Astrocyte (in vitro differentiated cells and primary cell): ENCODE data around the gene SAMHD1.

Experiments used
- CTCF ChIP-seq: IDR thresholded peaks from 2 replicates; pipeline ENCODE4 v1.5.1; 2011; ENCODE audit warnings: low read depth, mild to moderate bottlenecking, inconsistent platforms, low read length, moderate library complexity; ENCODE audit not compliant: insufficient read depth
- EZH2 ChIP-seq: IDR thresholded peaks from 2 replicates; pipeline ENCODE4 v1.6.1; 2012; ENCODE audit warnings: mild to moderate bottlenecking, low read length, inconsistent platforms; ENCODE audit not compliant: insufficient read depth

DNA sequence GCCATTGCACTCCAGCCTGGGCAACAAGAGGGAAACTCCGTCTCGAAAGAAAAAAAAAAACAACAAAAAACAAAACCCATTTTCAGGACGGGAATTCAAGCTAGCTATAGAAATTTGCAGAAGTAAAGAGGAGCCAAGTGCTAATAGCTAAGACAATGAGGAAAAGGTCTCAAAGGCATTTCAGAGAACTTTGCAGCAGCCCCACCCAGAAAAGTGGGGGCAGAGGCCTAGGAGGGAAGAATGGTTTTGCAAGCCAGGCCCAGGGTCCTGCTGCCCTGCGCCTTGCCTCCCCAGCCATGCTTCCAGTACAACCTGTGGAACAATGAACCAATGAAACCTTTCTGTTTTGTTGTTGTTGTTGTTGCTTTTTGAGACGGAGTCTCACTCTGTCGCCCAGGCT, 38.3 kb upstream of the SAMHD1 start:
- TF ChIP-seq CTCF = no peak
- no peak for TF ChIP-seq EZH2
